IMR-90 (cell line): Measurements from ENCODE around the gene ATPAF1.

Source experiments
- CEBPB ChIP-seq: IDR thresholded peaks from 2 replicates; pipeline ENCODE4 v1.6.1; 2012; ENCODE audit warnings: low read depth, low read length, improper control_type of control experiment
- MAFK ChIP-seq: IDR thresholded peaks from 2 replicates; pipeline ENCODE4 v1.6.1; 2012; ENCODE audit warnings: low read depth, low read length, improper control_type of control experiment
- POLR2A ChIP-seq: IDR thresholded peaks from 2 replicates; pipeline ENCODE4 v1.6.1; 2012; ENCODE audit warnings: mild to moderate bottlenecking, low read depth, low read length
- RAD21 ChIP-seq: IDR thresholded peaks from 2 replicates; pipeline ENCODE4 v1.6.1; 2012; ENCODE audit warnings: low read length, improper control_type of control experiment
- SMC3 ChIP-seq: fragments of 150-350 bp; IDR thresholded peaks from 2 replicates; pipeline ENCODE4 v1.6.1; 2016; ENCODE audit warnings: low read depth, mild to moderate bottlenecking, antibody characterized with exemption, low read length, moderate library complexity
- TF ChIP-seq, protein P1 (sequence below): conservative IDR thresholded peaks from 2 replicates; pipeline ENCODE4 v1.5.1; 2012; ENCODE audit warnings: mild to moderate bottlenecking, low read depth, low read length, improper control_type of control experiment

GRCh38 chr1:46596846-46597245, 71.3 kb downstream of the ATPAF1 start:
- TF ChIP-seq, protein P1, sequence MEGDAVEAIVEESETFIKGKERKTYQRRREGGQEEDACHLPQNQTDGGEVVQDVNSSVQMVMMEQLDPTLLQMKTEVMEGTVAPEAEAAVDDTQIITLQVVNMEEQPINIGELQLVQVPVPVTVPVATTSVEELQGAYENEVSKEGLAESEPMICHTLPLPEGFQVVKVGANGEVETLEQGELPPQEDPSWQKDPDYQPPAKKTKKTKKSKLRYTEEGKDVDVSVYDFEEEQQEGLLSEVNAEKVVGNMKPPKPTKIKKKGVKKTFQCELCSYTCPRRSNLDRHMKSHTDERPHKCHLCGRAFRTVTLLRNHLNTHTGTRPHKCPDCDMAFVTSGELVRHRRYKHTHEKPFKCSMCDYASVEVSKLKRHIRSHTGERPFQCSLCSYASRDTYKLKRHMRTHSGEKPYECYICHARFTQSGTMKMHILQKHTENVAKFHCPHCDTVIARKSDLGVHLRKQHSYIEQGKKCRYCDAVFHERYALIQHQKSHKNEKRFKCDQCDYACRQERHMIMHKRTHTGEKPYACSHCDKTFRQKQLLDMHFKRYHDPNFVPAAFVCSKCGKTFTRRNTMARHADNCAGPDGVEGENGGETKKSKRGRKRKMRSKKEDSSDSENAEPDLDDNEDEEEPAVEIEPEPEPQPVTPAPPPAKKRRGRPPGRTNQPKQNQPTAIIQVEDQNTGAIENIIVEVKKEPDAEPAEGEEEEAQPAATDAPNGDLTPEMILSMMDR, result no peak
- TF ChIP-seq SMC3 (no peak), MAFK (no peak), CEBPB (no peak), RAD21 (no peak), POLR2A (no peak)
